Smooth muscle cell (in vitro differentiated cells): Measurements from ENCODE around the gene ADAP1. TPM values are rescaled to one million over a fixed set of nuclear protein-coding genes. Genes with fewer than 3 reads are reported as not detected.

Source experiments
- DNase-seq: peaks from one replicate; lab custom pipeline; 2025; ENCODE audit not compliant: unreplicated experiment; lab: John Stamatoyannopoulos, UW
- H2AFZ ChIP-seq: fragments of 200-600 bp; sonication (generic); 2 replicates; pipeline ENCODE4 v1.6.0; 2016; ENCODE audit warnings: antibody characterized with exemption, low read depth, mild to moderate bottlenecking
- H3F3A ChIP-seq: fragments of 200-600 bp; sonication (generic); 2 replicates; pipeline ENCODE4 v1.6.0; 2017; ENCODE audit warnings: antibody characterized with exemption, low read depth
- H3K27ac ChIP-seq: fragments of 200-600 bp; sonication (generic); 2 replicates; pipeline ENCODE4 v1.5.1; 2016; ENCODE audit warnings: low read depth, mild to moderate bottlenecking
- H3K27me3 ChIP-seq: fragments of 200-600 bp; sonication (generic); 2 replicates; pipeline ENCODE4 v1.6.1; 2016; ENCODE audit warnings: low read depth, mild to moderate bottlenecking
- H3K36me3 ChIP-seq: fragments of 200-600 bp; sonication (generic); 2 replicates; pipeline ENCODE4 v1.5.1; 2016; ENCODE audit warnings: low read depth
- H3K4me1 ChIP-seq: fragments of 200-600 bp; sonication (generic); 2 replicates; pipeline ENCODE4 v1.5.1; 2016; ENCODE audit warnings: low read depth
- H3K4me2 ChIP-seq: fragments of 200-600 bp; sonication (generic); 2 replicates; pipeline ENCODE4 v1.6.0; 2016; ENCODE audit warnings: mild to moderate bottlenecking
- H3K4me3 ChIP-seq: fragments of 200-600 bp; sonication (generic); 2 replicates; pipeline ENCODE4 v1.5.1; 2016; ENCODE audit warnings: mild to moderate bottlenecking
- H3K79me2 ChIP-seq: fragments of 200-600 bp; sonication (generic); 2 replicates; pipeline ENCODE4 v1.6.0; 2016; ENCODE audit warnings: low read depth, mild to moderate bottlenecking
- H3K9ac ChIP-seq: fragments of 200-600 bp; sonication (generic); 2 replicates; pipeline ENCODE4 v1.6.0; 2016; ENCODE audit warnings: low read depth
- H3K9me3 ChIP-seq: fragments of 200-600 bp; sonication (generic); replicated peaks from 2 replicates; pipeline ENCODE4 v1.5.1; 2016; ENCODE audit warnings: low read depth
- H4K20me1 ChIP-seq: fragments of 200-600 bp; sonication (generic); 2 replicates; pipeline ENCODE4 v1.6.0; 2016; ENCODE audit warnings: low read depth
- WGBS: methylation state at CpG from one replicate; pipeline ENCODE4 v1.1.7; 2016; ENCODE audit warnings: low lambda C conversion rate; 5-methylcytosine and 5-hydroxymethylcytosine counted together
- polyA plus RNA-seq: library from polyadenylated mRNA; unstranded; fragments of >200 nt; fragmentation: Nextera tagmentation; extraction: Ambion mirVana; gene quantifications from 2 replicates; pipeline ENCODE4 v1.2.1, GENCODE V29; 2016
- total RNA-seq: library from RNA; depleted of rRNA; stranded (reverse); fragments of >200 nt; gene quantifications from 2 replicates; pipeline ENCODE4 v1.2.3, GENCODE V29; 2014
- TF ChIP-seq, protein P1 (sequence below): fragments of 200-600 bp; sonication (generic); IDR thresholded peaks from 2 replicates; pipeline ENCODE4 v1.5.1; 2017; ENCODE audit warnings: borderline replicate concordance, mild to moderate bottlenecking, antibody characterized with exemption; ENCODE audit not compliant: insufficient read depth, poor library complexity, severe bottlenecking

Gene ADAP1
- total and polyA plus RNA-seq, 2 experiments from 2014 or later: 1.3 to 2.0 TPM

DNA sequence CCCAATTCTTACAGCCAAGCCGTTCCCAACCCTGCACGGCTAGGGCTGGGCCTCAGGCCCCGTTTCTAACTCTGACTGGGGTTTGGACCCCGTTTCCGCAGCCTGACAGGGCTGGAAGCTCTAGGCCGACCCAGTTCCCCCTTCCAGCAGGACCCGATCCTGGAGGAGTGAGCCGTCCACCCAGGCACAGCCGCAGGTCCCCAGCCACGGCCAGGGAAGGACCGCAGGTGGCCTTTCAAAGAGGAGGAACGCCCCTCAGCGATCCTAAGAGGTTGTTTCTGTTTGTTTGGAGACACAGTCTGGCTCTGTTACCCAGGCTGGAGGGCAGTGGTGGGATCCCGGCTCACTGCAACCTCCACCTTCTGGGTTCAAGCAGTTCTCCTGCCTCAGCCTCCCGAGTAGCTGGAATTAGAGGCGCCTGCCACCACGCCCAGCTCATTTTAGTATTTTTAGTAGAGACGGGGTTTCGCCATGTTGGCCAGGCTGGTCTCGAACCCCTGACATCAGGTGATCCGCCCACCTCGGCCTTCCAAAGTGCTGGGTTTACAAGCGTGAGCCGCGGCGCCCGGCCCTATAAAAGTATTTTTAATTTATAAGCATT, 78.9 kb downstream of the ADAP1 start:
- TF ChIP-seq, protein P1, sequence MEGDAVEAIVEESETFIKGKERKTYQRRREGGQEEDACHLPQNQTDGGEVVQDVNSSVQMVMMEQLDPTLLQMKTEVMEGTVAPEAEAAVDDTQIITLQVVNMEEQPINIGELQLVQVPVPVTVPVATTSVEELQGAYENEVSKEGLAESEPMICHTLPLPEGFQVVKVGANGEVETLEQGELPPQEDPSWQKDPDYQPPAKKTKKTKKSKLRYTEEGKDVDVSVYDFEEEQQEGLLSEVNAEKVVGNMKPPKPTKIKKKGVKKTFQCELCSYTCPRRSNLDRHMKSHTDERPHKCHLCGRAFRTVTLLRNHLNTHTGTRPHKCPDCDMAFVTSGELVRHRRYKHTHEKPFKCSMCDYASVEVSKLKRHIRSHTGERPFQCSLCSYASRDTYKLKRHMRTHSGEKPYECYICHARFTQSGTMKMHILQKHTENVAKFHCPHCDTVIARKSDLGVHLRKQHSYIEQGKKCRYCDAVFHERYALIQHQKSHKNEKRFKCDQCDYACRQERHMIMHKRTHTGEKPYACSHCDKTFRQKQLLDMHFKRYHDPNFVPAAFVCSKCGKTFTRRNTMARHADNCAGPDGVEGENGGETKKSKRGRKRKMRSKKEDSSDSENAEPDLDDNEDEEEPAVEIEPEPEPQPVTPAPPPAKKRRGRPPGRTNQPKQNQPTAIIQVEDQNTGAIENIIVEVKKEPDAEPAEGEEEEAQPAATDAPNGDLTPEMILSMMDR: no peak
- WGBS: 97% methylated on average over 27 of the region's 27 CpGs
- peaks cover 33% of the 10 kb centered on the region for H3K79me2 ChIP-seq
- H3K4me1 ChIP-seq: peaks cover 7% of the 10 kb centered on the region
- DNase-seq: no peak
- H3K9ac ChIP-seq: peak overlapping the region; percentile 60
- H3K9me3 ChIP-seq: no peaks in the 10 kb centered on the region
- H4K20me1 ChIP-seq: peaks cover 29% of the 10 kb centered on the region
- H3K4me3 ChIP-seq: peak overlapping the region; percentile 49
- peak overlapping the region; percentile 78 for H3K27ac ChIP-seq
- H2AFZ ChIP-seq: no peak overlapping the region
- H3K4me2 ChIP-seq: peak overlapping the region; percentile 84
- H3K36me3 ChIP-seq: no peaks in the 10 kb centered on the region
- no peaks in the 10 kb centered on the region for H3K27me3 ChIP-seq
- peaks cover 33% of the 10 kb centered on the region for H3F3A ChIP-seq

DNA sequence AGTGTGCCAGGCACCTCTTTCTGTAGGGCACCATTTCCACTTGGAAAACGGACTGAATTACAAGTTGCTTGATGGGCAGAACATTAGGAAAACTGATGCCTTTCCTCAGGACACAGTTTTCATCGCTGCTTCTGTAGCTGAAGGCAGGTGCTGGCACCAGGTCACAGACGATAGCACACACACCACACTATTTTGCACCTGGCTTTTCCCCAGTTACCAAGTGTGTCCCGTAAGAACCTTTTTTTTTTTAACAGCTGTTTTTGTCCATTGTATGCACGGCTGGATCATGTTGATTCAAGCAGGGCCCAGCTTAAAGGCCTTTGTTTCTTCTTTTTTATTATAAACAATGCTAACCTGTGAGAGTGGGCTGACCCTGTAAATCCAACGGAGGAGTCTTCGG, 79.4 kb downstream of the ADAP1 start:
- Histone ChIP-seq H4K20me1 (peaks cover 23% of the 10 kb centered on the region), H3K4me2 (no peak overlapping the region), H3K4me1 (peaks cover 7% of the 10 kb centered on the region), H3K27me3 (no peaks in the 10 kb centered on the region), H3F3A (peaks cover 33% of the 10 kb centered on the region), H3K36me3 (no peaks in the 10 kb centered on the region), H3K9me3 (no peaks in the 10 kb centered on the region), H3K27ac (peak overlapping the region; percentile 78), H3K4me3 (no peak overlapping the region), H3K9ac (no peak overlapping the region), H2AFZ (no peak overlapping the region), H3K79me2 (peaks cover 28% of the 10 kb centered on the region)
- TF ChIP-seq, protein P1: no peak
- no peak for DNase-seq
- WGBS: 94% methylated on average over 7 of the region's 7 CpGs

DNA sequence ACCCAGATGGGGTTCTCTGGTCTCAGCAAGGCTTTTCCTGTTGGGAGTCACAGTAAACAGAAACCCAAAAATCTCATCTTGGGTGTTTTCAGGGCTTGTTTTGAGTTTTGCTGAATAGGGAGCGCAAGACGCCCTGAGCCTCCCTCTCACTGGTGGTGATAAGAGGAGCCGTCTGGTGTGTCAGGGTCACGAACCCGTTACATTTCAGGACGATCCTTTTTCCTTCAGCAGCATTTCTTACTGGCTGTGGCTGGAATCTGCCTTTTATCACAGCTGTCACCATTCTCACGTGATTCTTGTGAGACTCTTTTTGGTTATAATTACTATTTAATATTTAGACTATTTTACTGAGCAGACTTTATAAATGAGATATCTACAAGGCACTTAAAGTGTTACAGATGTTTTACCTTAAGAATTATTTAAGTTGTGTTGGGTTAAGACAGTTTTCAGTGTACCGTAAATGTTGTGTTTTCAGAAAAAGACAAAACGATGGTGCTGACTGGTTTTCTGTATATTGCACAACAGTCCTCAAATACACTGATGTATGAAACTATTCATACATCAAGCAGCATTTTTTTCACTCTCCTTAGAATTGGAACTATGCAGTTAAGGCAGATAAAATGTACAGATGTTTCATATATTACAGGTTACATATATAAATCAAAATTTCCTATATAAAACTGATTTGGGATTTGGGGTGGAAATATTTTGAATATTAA, 80.3 kb downstream of the ADAP1 start:
- H2AFZ ChIP-seq: no peak overlapping the region

More for the DNA sequence above, 80.3 kb downstream of the ADAP1 start:
- Histone ChIP-seq H3K4me2 (peak overlapping the region; percentile 60), H4K20me1 (peaks cover 15% of the 10 kb centered on the region), H3K27ac (peak overlapping the region; percentile 76), H3K36me3 (no peaks in the 10 kb centered on the region), H3K4me1 (peaks cover 7% of the 10 kb centered on the region), H3K9ac (no peak overlapping the region), H3K9me3 (no peaks in the 10 kb centered on the region), H3K4me3 (peak overlapping the region; percentile 8), H3K27me3 (no peaks in the 10 kb centered on the region), H3K79me2 (peaks cover 19% of the 10 kb centered on the region), H3F3A (peaks cover 33% of the 10 kb centered on the region)
- peak; percentile 13 for DNase-seq
- 31% methylated on average over 9 of the region's 9 CpGs for WGBS
- TF ChIP-seq, protein P1: no peak
